Naive thymus-derived CD4-positive, alpha-beta T cell (primary cell): ENCODE data around the gene SLC9A3. TPM values are rescaled to one million over a fixed set of nuclear protein-coding genes. Genes with fewer than 3 reads are reported as not detected.

ENCODE experiments used
- ATAC-seq: fragments of 150-1000 bp; cut with Tn5 transposase; 2 replicates; pipeline ENCODE4 v1.10.0; 2021; ENCODE audit warnings: mild to moderate bottlenecking, moderate library complexity
- CTCF ChIA-PET: fragments of 350-600 bp; sonication (Branson Sonifier 250); formaldehyde crosslinking; loops from one replicate; lab custom pipeline; 2021; ENCODE audit warnings: antibody characterized with exemption; lab: Charles Lee
- POLR2A ChIA-PET: fragments of 350-600 bp; sonication (Branson Sonifier 250); formaldehyde crosslinking; loops from one replicate; lab custom pipeline; 2021; ENCODE audit warnings: antibody characterized with exemption, inconsistent platforms; lab: Charles Lee
- DNase-seq, 9 donors: peaks; one replicate each; pipeline versions ENCODE4 v3.0.0 to v3.0.0-alpha.2; 2020 to 2022; ENCODE audit warnings: mixed read lengths in 1 of 9
- H3K27ac ChIP-seq: one replicate; pipeline ENCODE4 v1.7.0; 2013; ENCODE audit warnings: mild to moderate bottlenecking, low read depth, low read length, moderate library complexity
- H3K27me3 ChIP-seq, 2 donors: one replicate each; pipeline ENCODE4 v1.7.0; 2013; ENCODE audit warnings: low read length in 2 of 2, mild to moderate bottlenecking in 2 of 2, moderate library complexity in 2 of 2; ENCODE audit not compliant: control insufficient read depth in 2 of 2, insufficient read depth in 2 of 2
- H3K36me3 ChIP-seq, 3 experiments: 1 replicate in 2 of 3; 2 replicates in 1 of 3; pipeline ENCODE4 v1.7.0; 2013; ENCODE audit warnings: low read length in 3 of 3, mild to moderate bottlenecking in 3 of 3, moderate library complexity in 1 of 3; ENCODE audit not compliant: insufficient read depth in 3 of 3, control insufficient read depth in 2 of 3
- H3K4me1 ChIP-seq, 2 donors: one replicate each; pipeline ENCODE4 v1.7.0; 2013; ENCODE audit warnings: low read length in 2 of 2, mild to moderate bottlenecking in 2 of 2, moderate library complexity in 1 of 2; ENCODE audit not compliant: control insufficient read depth in 2 of 2, insufficient read depth in 2 of 2
- H3K4me3 ChIP-seq: 2 replicates; pipeline ENCODE4 v1.7.0; 2013; ENCODE audit warnings: mild to moderate bottlenecking, low read length
- H3K9me3 ChIP-seq, 3 experiments: 1 replicate in 2 of 3; 2 replicates in 1 of 3; pipeline ENCODE4 v1.7.0; 2013; ENCODE audit warnings: low read length in 3 of 3; ENCODE audit not compliant: control insufficient read depth in 2 of 3
- H3K27ac Mint-ChIP-seq, 9 donors: one replicate each; pipeline ENCODE4 v1.8.0; 2020 to 2022; ENCODE audit warnings: mixed read lengths in 9 of 9, mild to moderate bottlenecking in 8 of 9, moderate library complexity in 5 of 9, inconsistent platforms in 2 of 9
- H3K27me3 Mint-ChIP-seq, 5 donors: one replicate each; pipeline ENCODE4 v1.8.0; 2021 to 2022; ENCODE audit warnings: mixed read lengths in 5 of 5, mild to moderate bottlenecking in 1 of 5
- H3K36me3 Mint-ChIP-seq, 5 donors: one replicate each; pipeline ENCODE4 v1.8.0; 2020 to 2022; ENCODE audit warnings: mixed read lengths in 5 of 5, mild to moderate bottlenecking in 3 of 5, inconsistent platforms in 1 of 5
- H3K4me1 Mint-ChIP-seq, 7 donors: one replicate each; pipeline ENCODE4 v1.8.0; 2020 to 2022; ENCODE audit warnings: mixed read lengths in 7 of 7, mild to moderate bottlenecking in 3 of 7, inconsistent platforms in 1 of 7
- H3K4me3 Mint-ChIP-seq, 10 donors: one replicate each; pipeline ENCODE4 v1.8.0; 2020 to 2022; ENCODE audit warnings: mild to moderate bottlenecking in 10 of 10, mixed read lengths in 10 of 10, moderate library complexity in 6 of 10, inconsistent platforms in 2 of 10
- H3K9me3 Mint-ChIP-seq, 11 donors: one replicate each; pipeline ENCODE4 v1.8.0; 2020 to 2022; ENCODE audit warnings: mixed read lengths in 11 of 11, mild to moderate bottlenecking in 4 of 11, inconsistent platforms in 1 of 11, moderate library complexity in 1 of 11
- intact Hi-C, 2 donors: fragments of 100-400 bp; cut with micrococcal nuclease; formaldehyde crosslinking; loops; one replicate each; pipeline ENCODE4 v1.15.1; 2023
- polyA plus RNA-seq, 2 donors: library from polyadenylated mRNA; unstranded; fragments of 300-500 nt; fragmentation: Illumina TruSeq; gene quantifications; one replicate each; pipeline ENCODE4 v1.2.3, GENCODE V29; 2021
- total RNA-seq, 6 experiments: library from RNA in 5 of 6; stranded (reverse) in 5 of 6; gene quantifications; 1 replicate in 5 of 6; 2 replicates in 1 of 6; pipeline ENCODE4 v1.2.3 and lab custom pipeline; 2021 to 2026

The SLC9A3 gene
- total and polyA plus RNA-seq, 7 experiments from 2014 or later: 1.5 to 5.5 (median 3.2) TPM

GRCh38 chr5:566636-567309 lies 42.5 kb upstream of the SLC9A3 start:
- CTCF ChIA-PET: no interaction called here
- H3K27ac Mint-ChIP-seq: no peak overlapping the region

DNA sequence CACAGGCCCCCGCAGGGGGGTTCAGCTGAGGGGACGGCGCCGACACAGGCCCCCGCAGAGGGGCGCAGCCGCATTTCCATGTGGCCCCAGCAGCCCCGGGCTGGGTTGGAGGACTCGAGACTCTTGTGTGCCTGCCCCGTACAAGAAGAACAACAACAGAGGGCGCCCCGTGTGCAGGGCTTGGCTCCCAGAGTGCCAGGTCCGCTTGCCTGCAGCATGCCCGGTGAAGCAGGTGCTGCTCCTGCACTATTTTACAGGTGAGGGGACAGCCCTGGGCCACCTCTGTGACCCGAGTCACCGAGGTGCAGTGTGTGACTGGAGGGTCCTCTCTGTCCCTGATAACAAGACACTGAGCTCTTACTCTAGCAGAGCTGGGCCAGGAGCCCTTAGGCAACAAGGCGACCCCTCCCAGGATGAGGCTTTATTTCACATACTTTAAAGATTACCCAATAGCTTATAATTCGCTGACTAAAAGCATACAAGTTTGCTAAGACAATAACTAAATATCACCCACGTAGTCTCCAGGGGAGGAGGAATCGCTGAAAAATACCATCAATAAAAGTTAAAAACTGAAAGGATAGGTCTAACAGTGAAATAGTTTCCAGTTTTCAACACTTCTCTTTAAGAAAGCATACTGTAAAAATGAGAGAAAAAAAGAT lies 41.7 kb upstream of the SLC9A3 start:
- Mint-ChIP-seq H3K27me3 (peaks cover 17 to 27% (median 22%) of the 10 kb centered on the region in 5 donors), H3K27ac (no peak overlapping the region), H3K4me3 (no peak overlapping the region), H3K36me3 (peaks cover 0 to 5% (median 0%) of the 10 kb centered on the region in 5 donors), H3K4me1 (peaks cover 0 to 3% (median 0%) of the 10 kb centered on the region in 7 donors), H3K9me3 (peaks cover 0 to 9% (median 0%) of the 10 kb centered on the region in 11 donors)
- ChIA-PET POLR2A (no interaction called here), CTCF (no interaction called here)
- intact Hi-C loops: no loop called here
- ATAC-seq (no peak), DNase-seq (no peak)
- no peaks in the 10 kb centered on the region for H3K9me3 ChIP-seq
- no peak overlapping the region for H3K4me3 ChIP-seq
- H3K27ac ChIP-seq: no peak overlapping the region
- H3K36me3 ChIP-seq: no peaks in the 10 kb centered on the region
- H3K27me3 ChIP-seq: no peaks in the 10 kb centered on the region
- no peaks in the 10 kb centered on the region for H3K4me1 ChIP-seq

More at GRCh38 chr5:566636-567309, 42.5 kb upstream of the SLC9A3 start:
- no peak for DNase-seq
- Histone ChIP-seq H3K4me3 (no peak overlapping the region), H3K27me3 (no peaks in the 10 kb centered on the region), H3K4me1 (no peaks in the 10 kb centered on the region), H3K36me3 (no peaks in the 10 kb centered on the region), H3K9me3 (no peaks in the 10 kb centered on the region), H3K27ac (no peak overlapping the region)
- intact Hi-C loops: no loop called here
- Mint-ChIP-seq H3K36me3 (peaks cover 0 to 5% (median 0%) of the 10 kb centered on the region in 5 donors), H3K9me3 (peaks cover 0 to 9% (median 0%) of the 10 kb centered on the region in 11 donors), H3K27me3 (peaks cover 17 to 25% (median 22%) of the 10 kb centered on the region in 5 donors), H3K4me1 (peaks cover 0 to 3% (median 0%) of the 10 kb centered on the region in 7 donors), H3K4me3 (no peak overlapping the region)
- POLR2A ChIA-PET: no interaction called here
- ATAC-seq: no peak

DNA sequence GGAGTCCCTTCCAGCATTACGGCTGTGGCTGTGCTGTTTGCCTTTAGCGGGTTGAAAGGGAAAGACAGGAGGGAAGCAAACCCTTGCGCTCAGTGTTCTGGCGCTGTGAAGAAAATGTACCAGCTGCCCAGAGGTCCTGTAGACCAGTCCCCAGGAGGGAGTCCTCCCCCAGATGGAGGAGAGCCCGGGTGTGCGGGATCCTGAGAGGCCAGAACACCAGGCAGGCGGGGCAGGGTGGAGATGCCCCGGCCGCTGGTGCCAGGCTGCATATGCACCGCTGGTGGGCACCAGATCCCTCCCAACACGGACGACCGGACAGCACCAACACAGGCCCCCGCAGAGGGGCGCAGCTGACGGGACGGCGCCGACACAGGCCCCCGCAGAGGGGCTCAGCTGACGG lies 37.2 kb upstream of the SLC9A3 start:
- Histone ChIP-seq H3K4me3 (no peak overlapping the region), H3K36me3 (no peaks in the 10 kb centered on the region), H3K27ac (no peak overlapping the region), H3K9me3 (no peaks in the 10 kb centered on the region), H3K4me1 (no peaks in the 10 kb centered on the region), H3K27me3 (no peaks in the 10 kb centered on the region)
- no peaks in the 10 kb centered on the region for H3K36me3 Mint-ChIP-seq
- CTCF ChIA-PET: no interaction called here
- no peak for ATAC-seq
- DNase-seq: no peak
- peaks cover 13 to 24% (median 22%) of the 10 kb centered on the region in 5 donors for H3K27me3 Mint-ChIP-seq
- peaks cover 0 to 5% (median 0%) of the 10 kb centered on the region in 11 donors for H3K9me3 Mint-ChIP-seq
- no peak overlapping the region for H3K27ac Mint-ChIP-seq
- no peak overlapping the region for H3K4me3 Mint-ChIP-seq
- POLR2A ChIA-PET: no interaction called here
- no peaks in the 10 kb centered on the region for H3K4me1 Mint-ChIP-seq
- intact Hi-C loops: no loop called here

- no peak for DNase-seq
- ChIA-PET CTCF (no interaction called here), POLR2A (no interaction called here)
- no peaks in the 10 kb centered on the region for H3K36me3 ChIP-seq
- peaks cover 7 to 18% (median 18%) of the 10 kb centered on the region in 5 donors for H3K27me3 Mint-ChIP-seq
- no peak overlapping the region for H3K4me3 ChIP-seq
- no peaks in the 10 kb centered on the region for H3K9me3 ChIP-seq
- intact Hi-C loops: no loop called here
- H3K4me3 Mint-ChIP-seq: no peak overlapping the region
- peaks cover 0 to 2% (median 0%) of the 10 kb centered on the region in 11 donors for H3K9me3 Mint-ChIP-seq
- H3K4me1 Mint-ChIP-seq: no peaks in the 10 kb centered on the region
- no peaks in the 10 kb centered on the region for H3K36me3 Mint-ChIP-seq
- no peak for ATAC-seq
- no peaks in the 10 kb centered on the region for H3K4me1 ChIP-seq
- H3K27me3 ChIP-seq: no peaks in the 10 kb centered on the region
- H3K27ac Mint-ChIP-seq: no peak overlapping the region
- no peak overlapping the region for H3K27ac ChIP-seq
Measured at GRCh38 chr5:560792-561166, 36.5 kb upstream of the SLC9A3 start.

GRCh38 chr5:558871-559503 lies 34.7 kb upstream of the SLC9A3 start:
- DNase-seq: no peak
- CTCF ChIA-PET: no interaction called here
- POLR2A ChIA-PET: no interaction called here
- Histone ChIP-seq H3K4me3 (no peak overlapping the region), H3K4me1 (no peaks in the 10 kb centered on the region), H3K36me3 (no peaks in the 10 kb centered on the region), H3K27me3 (no peaks in the 10 kb centered on the region), H3K9me3 (no peaks in the 10 kb centered on the region), H3K27ac (no peak overlapping the region)
- no peak for ATAC-seq
- Mint-ChIP-seq H3K27ac (no peak overlapping the region), H3K27me3 (peaks cover 6 to 18% (median 18%) of the 10 kb centered on the region in 5 donors), H3K36me3 (no peaks in the 10 kb centered on the region), H3K4me3 (no peak overlapping the region), H3K4me1 (no peaks in the 10 kb centered on the region), H3K9me3 (peaks cover 0 to 2% (median 0%) of the 10 kb centered on the region in 11 donors)
- intact Hi-C loops: no loop called here

DNA sequence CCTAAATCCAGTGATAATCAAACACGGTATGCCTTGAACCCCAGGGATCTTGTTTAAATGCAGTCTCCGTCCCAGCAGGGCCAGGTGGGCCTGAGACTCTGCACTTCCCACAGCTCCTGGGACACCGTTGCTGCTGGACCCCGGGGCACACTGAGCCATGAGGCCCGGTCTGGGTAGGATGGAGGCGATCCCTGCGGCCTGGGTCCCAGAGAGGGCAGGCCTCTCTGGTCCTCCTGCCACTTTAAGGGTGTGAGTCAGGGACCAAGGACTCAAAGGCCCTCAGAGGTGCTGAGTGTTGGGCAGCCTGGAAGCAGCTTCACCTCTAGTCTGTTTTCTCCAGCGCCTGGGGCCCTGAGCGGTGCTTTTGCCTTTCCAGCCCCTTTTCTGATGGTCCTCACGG lies 34.1 kb upstream of the SLC9A3 start:
- no peak overlapping the region for H3K27ac ChIP-seq
- H3K4me1 ChIP-seq: no peaks in the 10 kb centered on the region
- CTCF ChIA-PET: no interaction called here
- no peaks in the 10 kb centered on the region for H3K9me3 ChIP-seq
- H3K36me3 Mint-ChIP-seq: no peaks in the 10 kb centered on the region
- peaks cover 6 to 18% (median 18%) of the 10 kb centered on the region in 5 donors for H3K27me3 Mint-ChIP-seq
- H3K4me3 Mint-ChIP-seq: no peak overlapping the region
- peaks cover 0 to 2% (median 0%) of the 10 kb centered on the region in 11 donors for H3K9me3 Mint-ChIP-seq
- H3K27me3 ChIP-seq: no peaks in the 10 kb centered on the region
- DNase-seq (no peak), ATAC-seq (no peak)
- POLR2A ChIA-PET: no interaction called here
- intact Hi-C loops: no loop called here
- no peaks in the 10 kb centered on the region for H3K4me1 Mint-ChIP-seq
- no peaks in the 10 kb centered on the region for H3K36me3 ChIP-seq
- H3K27ac Mint-ChIP-seq: no peak overlapping the region
- no peak overlapping the region for H3K4me3 ChIP-seq
